ENCODE results near the gene TTLL8.

Gene TTLL8

DNA sequence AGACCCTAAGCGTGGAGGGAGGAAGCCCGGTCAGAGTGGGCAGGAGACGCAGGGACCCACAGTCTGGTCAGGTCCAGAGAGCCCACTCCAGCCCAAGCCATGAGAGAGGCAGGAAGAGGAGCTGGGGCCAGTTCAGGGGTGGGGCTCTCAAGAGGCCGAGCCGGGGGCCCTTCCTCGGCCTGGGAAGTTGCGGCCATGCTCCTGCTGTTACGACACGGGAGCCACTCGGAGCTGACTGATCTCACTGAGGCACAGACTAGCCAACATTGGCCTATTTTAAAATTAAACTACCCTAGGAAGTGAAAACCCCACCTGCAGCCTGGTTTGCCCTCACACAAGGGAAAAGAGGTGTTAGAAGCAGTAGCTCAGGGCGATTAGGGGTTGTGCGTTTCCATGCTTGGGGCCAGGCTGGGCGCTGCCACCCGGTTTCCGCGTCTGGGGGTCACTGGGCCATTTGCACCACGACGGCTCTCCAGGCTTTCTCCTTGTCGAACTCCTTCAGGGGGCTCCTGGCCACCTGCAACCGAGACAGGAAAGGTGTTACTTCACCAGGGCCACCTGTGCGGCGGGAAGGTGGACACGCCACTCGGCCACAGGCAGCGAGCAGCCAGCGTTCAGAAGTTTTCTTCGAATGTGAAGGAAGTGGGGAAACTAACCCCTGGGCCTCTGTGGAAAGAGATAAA lies 3.2 kb upstream of the TTLL8 start:
- no peak for DNase-seq (ENCODE audit: low spot score)
- TF ChIP-seq CTCF (IDR thresholded peaks at IDR 0.05; ENCODE audit: extremely low read depth, missing control alignments) = no peak

- no peak for DNase-seq (ENCODE audit: low spot score)
- no peak for TF ChIP-seq CTCF (IDR thresholded peaks at IDR 0.05; ENCODE audit: extremely low read depth, missing control alignments)
Observed at GRCh38 chr22:50060441-50061140, 2.5 kb upstream of the TTLL8 start.

GRCh38 chr22:50059881-50060262 lies 1.8 kb upstream of the TTLL8 start:
- TF ChIP-seq CTCF (IDR thresholded peaks at IDR 0.05; ENCODE audit: extremely low read depth, missing control alignments) = no peak
- DNase-seq (ENCODE audit: low spot score) = no peak

DNA sequence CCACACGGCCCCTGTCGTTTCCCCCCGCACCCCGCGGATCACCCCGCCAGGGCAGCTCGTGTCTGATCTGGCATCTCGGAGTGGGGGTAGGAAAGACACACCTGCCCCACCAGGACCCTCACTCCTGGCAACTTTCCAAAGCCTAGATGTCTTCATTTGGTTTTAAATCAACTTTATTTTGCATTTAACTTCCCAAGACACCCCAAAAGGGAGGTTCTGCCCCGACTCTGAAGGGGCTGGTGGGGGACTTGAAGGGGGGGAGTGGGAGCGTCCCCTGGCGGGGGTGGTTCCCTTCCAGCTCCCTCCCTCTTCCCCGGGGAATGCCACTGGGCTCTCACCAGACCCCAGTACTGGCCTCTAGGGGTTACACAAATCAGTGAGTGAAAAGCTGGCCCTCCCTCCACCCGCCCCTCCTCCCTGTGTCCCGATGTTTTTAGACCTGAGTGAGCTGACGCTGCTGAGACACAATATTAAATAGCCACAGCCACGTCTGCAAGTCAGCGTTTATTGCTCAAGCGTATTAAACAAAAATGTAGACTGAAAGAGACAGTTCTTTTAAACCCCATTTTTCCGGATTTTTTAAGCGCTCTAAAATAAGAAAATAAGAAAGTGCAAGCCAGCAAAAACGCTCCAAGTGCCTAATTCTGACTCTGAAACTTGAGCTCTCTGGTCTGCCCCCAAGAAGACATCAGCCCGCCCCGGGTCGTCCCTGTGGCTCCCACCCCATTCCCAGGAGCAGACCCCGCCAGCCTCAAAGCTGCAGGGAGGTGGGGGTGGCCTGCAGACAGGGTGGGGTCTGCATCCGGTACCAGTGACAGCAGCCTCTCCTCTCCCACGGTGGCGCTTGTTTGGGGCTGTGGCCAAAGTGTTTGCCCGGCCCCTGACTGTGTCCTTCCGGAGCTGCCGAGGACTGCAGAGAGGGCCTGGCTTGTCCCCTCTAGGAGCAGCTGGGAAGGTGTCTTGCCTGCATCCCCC lies 1.1 kb upstream of the TTLL8 start:
- peak; percentile 63 for DNase-seq (ENCODE audit: low spot score)
- TF ChIP-seq CTCF (IDR thresholded peaks at IDR 0.05; ENCODE audit: extremely low read depth, missing control alignments) = no peak

DNA sequence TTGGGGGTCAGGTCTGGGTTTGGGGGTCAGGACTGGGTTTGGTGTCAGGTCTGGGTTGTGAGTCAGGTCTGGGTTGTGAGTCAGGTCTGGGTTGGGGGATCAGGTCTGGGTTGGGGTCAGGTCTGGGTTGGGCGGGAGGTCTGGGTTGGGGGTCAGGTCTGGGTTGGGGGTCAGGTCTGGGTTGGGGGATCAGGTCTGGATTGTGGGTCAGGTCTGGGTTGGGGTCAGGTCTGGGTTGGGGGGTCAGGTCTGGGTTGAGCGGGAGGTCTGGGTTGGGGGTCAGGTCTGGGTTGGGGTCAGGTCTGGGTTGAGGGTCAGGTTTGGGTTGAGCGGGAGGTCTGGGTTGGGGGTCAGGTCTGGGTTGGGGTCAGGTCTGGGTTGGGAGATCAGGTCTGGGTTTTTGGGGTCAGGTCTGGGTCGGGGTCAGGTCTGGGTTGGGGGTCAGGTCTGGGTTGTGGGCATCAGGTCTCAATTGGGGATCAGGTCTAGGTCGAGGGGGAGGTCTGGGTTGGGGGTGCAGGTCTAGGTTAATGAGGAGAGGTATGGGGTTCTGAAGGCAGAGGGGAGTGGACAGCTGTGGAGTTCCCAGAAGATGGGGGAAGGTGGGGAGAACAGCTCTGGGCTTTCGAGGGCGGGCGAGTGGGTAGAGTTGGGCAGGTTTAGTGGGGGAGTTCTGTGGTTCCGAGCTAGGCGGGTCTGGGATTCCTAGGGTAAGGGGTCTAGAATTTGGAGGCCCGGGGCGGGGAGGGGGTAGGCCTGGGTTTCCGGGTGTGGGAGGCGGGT lies 629 bp downstream of the TTLL8 start:
- no peak for DNase-seq (ENCODE audit: low spot score)

More for the DNA sequence above, 629 bp downstream of the TTLL8 start:
- no peak for TF ChIP-seq CTCF (IDR thresholded peaks at IDR 0.05; ENCODE audit: extremely low read depth, missing control alignments)
